Activated T-cell treated with anti-CD3 and anti-CD28 coated beads, Interleukin-2, amount 50 U/mL, for 72 hours (primary cell): ENCODE results near the gene SYT1. TPM values are rescaled to one million over a fixed set of nuclear protein-coding genes. Genes with fewer than 3 reads are reported as not detected.
"Not testable (repeated sequence)": the region's sequence is repeated elsewhere in the genome, so short reads cannot be mapped to it uniquely, and the experiment has no call there.

ENCODE experiments used
- ATAC-seq, 2 donors: fragments of 150-1000 bp; cut with Tn5 transposase; replicated peaks in 1 of 2; 2 replicates each; pipeline ENCODE4 v1.10.0; 2021; ENCODE audit warnings: moderate library complexity in 2 of 2, mild to moderate bottlenecking in 1 of 2
- DNase-seq, 2 donors: peaks; one replicate each; pipeline ENCODE4 v3.0.0; 2021 to 2022; ENCODE audit warnings: mixed read lengths in 1 of 2
- H3K27ac Mint-ChIP-seq: one replicate; pipeline ENCODE4 v1.8.0; 2022; ENCODE audit warnings: mild to moderate bottlenecking, moderate library complexity, mixed read lengths
- H3K27me3 Mint-ChIP-seq: one replicate; pipeline ENCODE4 v1.8.0; 2022; ENCODE audit warnings: low read depth, mixed read lengths
- H3K36me3 Mint-ChIP-seq, 2 donors: one replicate each; pipeline ENCODE4 v1.8.0; 2022; ENCODE audit warnings: mixed read lengths in 2 of 2, mild to moderate bottlenecking in 1 of 2; ENCODE audit not compliant: insufficient read depth in 2 of 2
- H3K4me1 Mint-ChIP-seq: one replicate; pipeline ENCODE4 v1.8.0; 2022; ENCODE audit warnings: low read depth, mixed read lengths
- H3K4me3 Mint-ChIP-seq, 2 donors: one replicate each; pipeline ENCODE4 v1.8.0; 2022; ENCODE audit warnings: mild to moderate bottlenecking in 2 of 2, mixed read lengths in 2 of 2, moderate library complexity in 2 of 2
- H3K9me3 Mint-ChIP-seq, 2 donors: one replicate each; pipeline ENCODE4 v1.8.0; 2022; ENCODE audit warnings: mixed read lengths in 2 of 2
- total RNA-seq, 2 donors: library from RNA; stranded (reverse); gene quantifications; one replicate each; pipeline ENCODE4 v1.2.3, GENCODE V29; 2022

The SYT1 gene
- total RNA-seq, 2 donors from 2014 or later, result not detected

DNA sequence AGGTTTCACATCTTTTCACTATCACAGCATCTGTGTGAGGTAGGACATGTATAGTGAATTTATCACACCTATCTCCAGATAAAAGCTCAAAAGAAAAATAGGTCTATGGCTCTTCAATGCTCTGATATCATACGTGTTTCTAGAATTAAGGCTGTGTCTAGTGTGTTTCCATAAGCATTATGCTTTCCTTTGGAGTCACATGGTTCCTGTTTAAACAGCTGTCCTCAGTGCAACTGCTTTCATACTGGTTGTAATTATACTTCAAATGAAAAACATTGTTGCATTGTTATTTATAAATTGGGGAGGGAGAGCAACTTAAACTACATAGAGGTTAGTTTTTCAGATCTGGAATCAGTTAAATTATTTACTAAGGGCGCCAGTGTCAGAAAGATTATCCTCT, 151.6 kb downstream of the SYT1 start:
- no peaks in the 10 kb centered on the region for H3K4me1 Mint-ChIP-seq
- H3K9me3 Mint-ChIP-seq, result peaks cover 2 to 7% of the 10 kb centered on the region in 2 donors
- no peaks in the 10 kb centered on the region for H3K27me3 Mint-ChIP-seq
- ATAC-seq (no peak), DNase-seq (no peak)
- no peak overlapping the region for H3K4me3 Mint-ChIP-seq
- H3K27ac Mint-ChIP-seq, result no peak overlapping the region
- peaks cover 0 to 1% of the 10 kb centered on the region in 2 donors for H3K36me3 Mint-ChIP-seq

DNA sequence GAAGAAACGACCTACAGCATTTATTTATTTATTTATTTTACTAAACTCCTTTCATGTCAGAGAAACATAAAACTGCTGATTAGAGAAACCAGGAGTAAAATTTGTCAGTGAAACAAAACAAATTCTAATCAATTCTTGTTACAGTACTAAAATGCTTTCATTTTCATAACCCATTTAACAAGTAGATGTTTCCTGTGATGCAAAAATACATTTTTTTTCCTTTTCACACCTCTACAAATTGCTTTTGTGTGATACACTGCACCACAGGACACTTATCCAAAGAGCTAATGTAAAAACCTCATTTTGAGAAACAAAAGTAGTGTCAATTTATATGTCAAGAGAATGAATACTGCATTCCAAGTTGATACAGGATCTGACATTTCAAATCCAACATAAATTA, 155.1 kb downstream of the SYT1 start:
- Mint-ChIP-seq H3K36me3 (peaks cover 0 to 1% of the 10 kb centered on the region in 2 donors), H3K4me3 (no peak overlapping the region), H3K27me3 (no peaks in the 10 kb centered on the region), H3K9me3 (peaks cover 2 to 11% of the 10 kb centered on the region in 2 donors), H3K4me1 (no peaks in the 10 kb centered on the region), H3K27ac (no peak overlapping the region)
- no peak for ATAC-seq
- DNase-seq, result no peak

GRCh38 chr12:79020106-79020505, 155.5 kb downstream of the SYT1 start:
- Mint-ChIP-seq H3K4me1 (no peaks in the 10 kb centered on the region), H3K27me3 (no peaks in the 10 kb centered on the region), H3K27ac (no peak overlapping the region), H3K9me3 (peaks cover 2 to 11% of the 10 kb centered on the region in 2 donors), H3K4me3 (no peak overlapping the region), H3K36me3 (peaks cover 0 to 1% of the 10 kb centered on the region in 2 donors)
- ATAC-seq (no peak), DNase-seq (no peak)

GRCh38 chr12:79021021-79021420, 156.4 kb downstream of the SYT1 start:
- no peak overlapping the region for H3K4me3 Mint-ChIP-seq
- H3K36me3 Mint-ChIP-seq, result peaks cover 0 to 1% of the 10 kb centered on the region in 2 donors
- H3K4me1 Mint-ChIP-seq, result no peaks in the 10 kb centered on the region
- no peak for DNase-seq
- no peaks in the 10 kb centered on the region for H3K27me3 Mint-ChIP-seq
- ATAC-seq, result no peak
- peaks cover 2 to 11% of the 10 kb centered on the region in 2 donors for H3K9me3 Mint-ChIP-seq
- no peak overlapping the region for H3K27ac Mint-ChIP-seq

DNA sequence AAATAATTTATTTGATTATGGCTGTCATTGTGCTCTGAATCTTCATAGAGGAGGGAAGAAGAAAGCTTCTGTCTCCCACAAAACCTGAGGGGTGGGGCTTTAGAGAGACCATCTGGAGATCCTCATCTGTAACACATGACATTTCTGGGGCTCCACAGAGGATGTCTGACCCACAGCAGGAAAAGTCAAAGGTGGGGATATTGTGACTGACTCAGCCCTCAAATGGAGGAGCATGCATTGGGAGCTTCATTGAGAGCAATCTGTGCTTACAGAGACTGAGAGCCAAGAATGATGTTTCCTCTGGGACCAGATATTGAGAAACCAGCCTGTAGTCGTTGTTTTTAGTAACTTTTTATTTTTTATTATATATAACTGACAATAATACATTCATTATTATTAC, 158.7 kb downstream of the SYT1 start:
- peaks cover 0 to 5% of the 10 kb centered on the region in 2 donors for H3K9me3 Mint-ChIP-seq
- H3K4me1 Mint-ChIP-seq, result no peaks in the 10 kb centered on the region
- no peak overlapping the region for H3K27ac Mint-ChIP-seq
- ATAC-seq (no peak), DNase-seq (no peak)
- H3K36me3 Mint-ChIP-seq, result no peaks in the 10 kb centered on the region
- no peak overlapping the region for H3K4me3 Mint-ChIP-seq
- no peaks in the 10 kb centered on the region for H3K27me3 Mint-ChIP-seq

- Mint-ChIP-seq H3K36me3 (no peaks in the 10 kb centered on the region), H3K27me3 (no peaks in the 10 kb centered on the region), H3K4me3 (no peak overlapping the region), H3K4me1 (no peaks in the 10 kb centered on the region), H3K9me3 (peaks cover 0 to 5% of the 10 kb centered on the region in 2 donors), H3K27ac (no peak overlapping the region)
- DNase-seq, result no peak
- ATAC-seq, result no peak
Observed at GRCh38 chr12:79023784-79024183, 159.2 kb downstream of the SYT1 start.

DNA sequence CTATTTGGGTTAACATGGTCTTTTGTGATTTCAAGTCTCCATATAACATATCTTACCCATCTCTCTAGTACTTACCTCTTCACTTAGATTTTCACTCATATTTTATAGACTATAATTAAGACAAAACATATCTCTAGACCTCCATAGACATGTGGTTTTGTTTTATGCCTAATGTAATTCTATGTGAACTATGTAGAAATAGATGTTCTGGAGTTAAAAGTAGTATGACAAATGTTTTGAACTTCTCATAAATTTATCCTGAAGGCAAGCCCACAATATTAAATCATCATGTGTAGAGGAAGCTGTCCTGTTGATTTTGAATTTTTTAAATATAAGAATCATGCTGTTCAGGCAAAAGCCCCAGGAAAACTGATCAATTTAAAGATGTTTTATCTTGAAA, 169.2 kb downstream of the SYT1 start:
- no peak overlapping the region for H3K27ac Mint-ChIP-seq
- H3K4me1 Mint-ChIP-seq, result no peaks in the 10 kb centered on the region
- ATAC-seq, result no peak
- H3K36me3 Mint-ChIP-seq, result no peaks in the 10 kb centered on the region
- DNase-seq, result no peak
- peaks cover 2 to 4% of the 10 kb centered on the region in 2 donors for H3K9me3 Mint-ChIP-seq
- H3K27me3 Mint-ChIP-seq, result no peaks in the 10 kb centered on the region
- H3K4me3 Mint-ChIP-seq, result no peak overlapping the region

DNA sequence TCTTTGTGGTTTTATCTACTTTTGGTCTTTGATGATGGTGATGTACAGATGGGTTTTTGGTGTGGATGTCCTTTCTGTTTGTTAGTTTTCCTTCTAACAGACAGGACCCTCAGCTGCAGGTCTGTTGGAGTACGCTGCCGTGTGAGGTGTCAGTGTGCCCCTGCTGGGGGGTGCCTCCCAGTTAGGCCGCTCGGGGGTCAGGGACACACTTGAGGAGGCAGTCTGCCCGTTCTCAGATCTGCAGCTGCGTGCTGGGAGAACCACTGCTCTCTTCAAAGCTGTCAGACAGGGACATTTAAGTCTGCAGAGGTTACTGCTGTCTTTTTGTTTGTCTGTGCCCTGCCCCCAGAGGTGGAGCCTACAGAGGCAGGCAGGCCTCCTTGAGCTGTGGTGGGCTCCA, 180.2 kb downstream of the SYT1 start:
- not testable (repeated sequence) for ATAC-seq, H3K4me1 Mint-ChIP-seq, H3K9me3 Mint-ChIP-seq, H3K4me3 Mint-ChIP-seq, H3K27me3 Mint-ChIP-seq, H3K36me3 Mint-ChIP-seq, DNase-seq, H3K27ac Mint-ChIP-seq

GRCh38 chr12:79045149-79045703, 180.7 kb downstream of the SYT1 start:
- H3K36me3 Mint-ChIP-seq, H3K27me3 Mint-ChIP-seq, H3K9me3 Mint-ChIP-seq, H3K4me3 Mint-ChIP-seq, H3K4me1 Mint-ChIP-seq, DNase-seq, H3K27ac Mint-ChIP-seq, ATAC-seq: not testable (repeated sequence)

- no peaks in the 10 kb centered on the region for H3K4me1 Mint-ChIP-seq
- no peak overlapping the region for H3K27ac Mint-ChIP-seq
- no peaks in the 10 kb centered on the region for H3K36me3 Mint-ChIP-seq
- no peak overlapping the region for H3K4me3 Mint-ChIP-seq
- no peaks in the 10 kb centered on the region for H3K27me3 Mint-ChIP-seq
- DNase-seq (no peak), ATAC-seq (no peak)
- H3K9me3 Mint-ChIP-seq, result peaks cover 2% of the 10 kb centered on the region in 2 donors
Observed at GRCh38 chr12:79046021-79046420, 181.4 kb downstream of the SYT1 start.

DNA sequence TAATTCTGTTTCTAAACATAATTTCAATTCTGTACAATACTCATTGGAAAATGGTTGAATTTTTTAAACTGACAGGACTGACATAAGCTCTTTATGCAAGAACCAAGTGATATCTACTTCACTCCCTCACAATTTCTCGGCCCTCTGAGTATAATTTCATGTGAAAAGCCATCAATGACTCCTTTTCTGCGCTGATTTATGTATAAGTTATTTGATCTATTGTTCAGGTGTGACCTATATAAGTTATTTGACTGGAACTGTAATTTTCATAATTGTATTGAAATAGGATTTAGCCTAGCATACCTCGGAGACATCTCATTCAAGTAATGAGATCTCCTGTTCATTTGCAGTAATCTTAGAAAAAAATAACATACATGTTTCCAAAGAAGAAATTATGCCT, 184.4 kb downstream of the SYT1 start:
- Mint-ChIP-seq H3K4me3 (no peak overlapping the region), H3K27ac (no peak overlapping the region), H3K36me3 (no peaks in the 10 kb centered on the region), H3K9me3 (peaks cover 0 to 2% of the 10 kb centered on the region in 2 donors), H3K27me3 (no peaks in the 10 kb centered on the region), H3K4me1 (no peaks in the 10 kb centered on the region)
- ATAC-seq (no peak), DNase-seq (no peak)

GRCh38 chr12:79053394-79053793, 188.8 kb downstream of the SYT1 start:
- Mint-ChIP-seq H3K9me3 (peaks cover 0 to 1% of the 10 kb centered on the region in 2 donors), H3K27me3 (no peaks in the 10 kb centered on the region), H3K27ac (no peak overlapping the region), H3K36me3 (no peaks in the 10 kb centered on the region), H3K4me3 (no peak overlapping the region), H3K4me1 (no peaks in the 10 kb centered on the region)
- ATAC-seq (no peak), DNase-seq (no peak)

- Mint-ChIP-seq H3K4me1 (no peaks in the 10 kb centered on the region), H3K27me3 (no peaks in the 10 kb centered on the region), H3K4me3 (no peak overlapping the region), H3K36me3 (no peaks in the 10 kb centered on the region), H3K9me3 (peaks cover 0 to 1% of the 10 kb centered on the region in 2 donors), H3K27ac (no peak overlapping the region)
- no peak for DNase-seq
- no peak for ATAC-seq
Observed at GRCh38 chr12:79055926-79056674, 191.5 kb downstream of the SYT1 start.

- ATAC-seq (no peak), DNase-seq (no peak)
- no peaks in the 10 kb centered on the region for H3K36me3 Mint-ChIP-seq
- H3K27me3 Mint-ChIP-seq, result no peaks in the 10 kb centered on the region
- no peaks in the 10 kb centered on the region for H3K4me1 Mint-ChIP-seq
- H3K9me3 Mint-ChIP-seq, result peaks cover 0 to 1% of the 10 kb centered on the region in 2 donors
- H3K27ac Mint-ChIP-seq, result no peak overlapping the region
- no peak overlapping the region for H3K4me3 Mint-ChIP-seq
Observed at GRCh38 chr12:79056775-79057174, 192.2 kb downstream of the SYT1 start.
